HepG2 (cell line): ENCODE results near the gene MAML1. TPM values are rescaled to one million over a fixed set of nuclear protein-coding genes. Genes with fewer than 3 reads are reported as not detected.
A peak's percentile ranks its signal among the peaks of the same experiment; 100 is the strongest.

ENCODE experiments used
- AKAP8 ChIP-seq: sonication (generic); formaldehyde crosslinking; IDR thresholded peaks from 2 replicates; pipeline ENCODE4 v1.5.1; 2020; ENCODE audit warnings: mild to moderate bottlenecking, missing genetic modification reagents
- FOSL1 ChIP-seq: sonication (generic); formaldehyde crosslinking; IDR thresholded peaks from 2 replicates; pipeline ENCODE4 v1.9.0; 2021; ENCODE audit warnings: missing genetic modification reagents, borderline replicate concordance
- KDM5A ChIP-seq: fragments of 200-600 bp; sonication (generic); IDR thresholded peaks from 2 replicates; pipeline ENCODE4 v1.7.0; 2018; ENCODE audit warnings: antibody characterized with exemption, mild to moderate bottlenecking, low read length, borderline replicate concordance
- PITX1 ChIP-seq: sonication (generic); formaldehyde crosslinking; IDR thresholded peaks from 2 replicates; pipeline ENCODE4 v1.5.1; 2020; ENCODE audit warnings: mild to moderate bottlenecking, missing genetic modification reagents
- REL ChIP-seq: sonication (generic); formaldehyde crosslinking; conservative IDR thresholded peaks from 2 replicates; pipeline ENCODE4 v1.8.0; 2022; ENCODE audit warnings: mild to moderate bottlenecking, missing genetic modification reagents, moderate library complexity
- RXRA ChIP-seq: sonication (generic); formaldehyde crosslinking; IDR thresholded peaks from 2 replicates; pipeline ENCODE4 v1.5.1; 2020; ENCODE audit warnings: missing genetic modification reagents
- XBP1 ChIP-seq: sonication (generic); formaldehyde crosslinking; IDR thresholded peaks from 2 replicates; pipeline ENCODE4 v1.5.0; 2020; ENCODE audit warnings: missing genetic modification reagents
- ZNF326 ChIP-seq: sonication (generic); formaldehyde crosslinking; IDR thresholded peaks from 2 replicates; pipeline ENCODE4 v1.4.0; 2020; ENCODE audit warnings: missing genetic modification reagents, borderline replicate concordance
- ZNF678 ChIP-seq: sonication (generic); formaldehyde crosslinking; IDR thresholded peaks from 2 replicates; pipeline ENCODE4 v1.4.0; 2020; ENCODE audit warnings: mild to moderate bottlenecking, missing genetic modification reagents
- ZSCAN20 ChIP-seq: sonication (generic); formaldehyde crosslinking; IDR thresholded peaks from 2 replicates; pipeline ENCODE4 v1.4.0; 2020; ENCODE audit warnings: missing genetic modification reagents, mild to moderate bottlenecking, borderline replicate concordance
- polyA plus RNA-seq, 8 experiments: library from polyadenylated mRNA; depleted of rRNA in 3 of 8; stranded (reverse) in 7 of 8; unstranded in 1 of 8; fragments of >200 nt; fragmentation: Illumina TruSeq in 4 of 8; extraction: Trizol in 4 of 8; gene quantifications; 2 replicates each; pipeline versions ENCODE4 v1.2.1 to v1.2.3, GENCODE V29; 2011 to 2016; ENCODE audit warnings: low read depth in 4 of 8, missing spikeins in 1 of 8, mixed read lengths in 1 of 8; ENCODE audit not compliant: insufficient read depth in 1 of 8
- total RNA-seq, 5 experiments: library from RNA; depleted of rRNA; stranded (reverse); fragments of >200 nt; fragmentation: Illumina TruSeq; extraction: Trizol; gene quantifications; 2 replicates each; pipeline ENCODE4 v1.2.3, GENCODE V29; 2016; ENCODE audit warnings: low read depth in 1 of 5
- TF ChIP-seq, protein P1 (sequence below): IDR thresholded peaks from 2 replicates; pipeline ENCODE4 v1.6.1; 2016; ENCODE audit warnings: low read depth, missing genetic modification reagents, missing compliant biosample characterization
- TF ChIP-seq, protein P2 (sequence below): sonication (generic); formaldehyde crosslinking; IDR thresholded peaks from 2 replicates; pipeline ENCODE4 v1.8.1; 2023; ENCODE audit warnings: mild to moderate bottlenecking, moderate library complexity, missing genetic modification reagents
- TF ChIP-seq, protein P3 (sequence below): IDR thresholded peaks from 2 replicates; pipeline ENCODE4 v1.6.1; 2016; ENCODE audit warnings: missing genetic modification reagents, missing compliant biosample characterization
- TF ChIP-seq, protein P4 (sequence below): sonication (generic); IDR thresholded peaks from 2 replicates; pipeline ENCODE4 v1.6.1; 2016; ENCODE audit warnings: low read depth, borderline replicate concordance
- TF ChIP-seq, protein P5 (sequence below): sonication (generic); formaldehyde crosslinking; IDR thresholded peaks from 2 replicates; pipeline ENCODE4 v1.5.0; 2020; ENCODE audit warnings: missing genetic modification reagents
- TF ChIP-seq, protein P6 (sequence below): sonication (generic); formaldehyde crosslinking; IDR thresholded peaks from 2 replicates; pipeline ENCODE4 v1.9.0; 2022; ENCODE audit warnings: missing genetic modification reagents, mild to moderate bottlenecking, borderline replicate concordance
- TF ChIP-seq, protein P7 (sequence below): sonication (generic); formaldehyde crosslinking; IDR thresholded peaks from 2 replicates; pipeline ENCODE4 v1.4.0; 2020; ENCODE audit warnings: mild to moderate bottlenecking, missing genetic modification reagents

Gene MAML1
- total and polyA plus RNA-seq, 2 of the 13 experiments (the other 11 are each of a cell fraction or from before 2014, with no cell fraction given) = 10.0 to 10.8 TPM

DNA sequence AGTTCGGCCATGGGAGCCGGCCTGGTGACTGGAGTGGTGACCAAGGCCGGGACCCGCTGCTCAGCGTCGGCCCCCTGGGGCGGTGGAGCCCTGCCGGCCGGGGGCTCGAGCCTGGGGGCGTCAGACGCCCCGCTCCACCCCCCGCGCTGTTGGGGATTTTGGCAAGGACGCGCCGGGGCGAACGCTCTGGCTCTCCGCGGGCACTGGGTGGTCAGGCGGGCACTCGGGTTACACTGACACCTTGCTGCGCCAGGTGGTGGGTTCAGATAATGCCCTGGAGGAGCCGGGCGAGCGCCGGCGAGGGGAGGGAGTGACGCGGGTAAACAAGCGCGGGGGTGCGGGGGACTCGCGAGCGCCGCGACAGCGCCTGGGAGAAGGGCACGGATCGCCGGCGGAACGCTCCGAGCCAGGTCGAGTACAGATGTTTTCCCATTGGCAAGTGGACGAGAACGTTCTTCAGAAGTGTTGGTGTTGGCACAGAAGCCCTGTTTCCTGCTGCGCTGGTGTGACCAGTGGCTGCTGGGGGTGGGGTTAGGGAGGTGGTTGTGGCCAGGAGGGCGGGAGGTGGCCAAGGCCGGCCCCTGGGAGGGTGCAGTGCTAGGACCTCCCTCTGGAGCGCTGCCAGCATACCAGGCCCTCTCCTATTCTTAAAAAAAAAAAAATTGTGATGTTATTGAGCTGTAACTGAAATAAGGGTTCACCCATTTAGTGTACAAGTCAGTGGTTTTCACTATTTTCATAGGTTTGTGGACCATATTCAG lies 88.9 kb downstream of the MAML1 start (continued):
- TF ChIP-seq, protein P1, sequence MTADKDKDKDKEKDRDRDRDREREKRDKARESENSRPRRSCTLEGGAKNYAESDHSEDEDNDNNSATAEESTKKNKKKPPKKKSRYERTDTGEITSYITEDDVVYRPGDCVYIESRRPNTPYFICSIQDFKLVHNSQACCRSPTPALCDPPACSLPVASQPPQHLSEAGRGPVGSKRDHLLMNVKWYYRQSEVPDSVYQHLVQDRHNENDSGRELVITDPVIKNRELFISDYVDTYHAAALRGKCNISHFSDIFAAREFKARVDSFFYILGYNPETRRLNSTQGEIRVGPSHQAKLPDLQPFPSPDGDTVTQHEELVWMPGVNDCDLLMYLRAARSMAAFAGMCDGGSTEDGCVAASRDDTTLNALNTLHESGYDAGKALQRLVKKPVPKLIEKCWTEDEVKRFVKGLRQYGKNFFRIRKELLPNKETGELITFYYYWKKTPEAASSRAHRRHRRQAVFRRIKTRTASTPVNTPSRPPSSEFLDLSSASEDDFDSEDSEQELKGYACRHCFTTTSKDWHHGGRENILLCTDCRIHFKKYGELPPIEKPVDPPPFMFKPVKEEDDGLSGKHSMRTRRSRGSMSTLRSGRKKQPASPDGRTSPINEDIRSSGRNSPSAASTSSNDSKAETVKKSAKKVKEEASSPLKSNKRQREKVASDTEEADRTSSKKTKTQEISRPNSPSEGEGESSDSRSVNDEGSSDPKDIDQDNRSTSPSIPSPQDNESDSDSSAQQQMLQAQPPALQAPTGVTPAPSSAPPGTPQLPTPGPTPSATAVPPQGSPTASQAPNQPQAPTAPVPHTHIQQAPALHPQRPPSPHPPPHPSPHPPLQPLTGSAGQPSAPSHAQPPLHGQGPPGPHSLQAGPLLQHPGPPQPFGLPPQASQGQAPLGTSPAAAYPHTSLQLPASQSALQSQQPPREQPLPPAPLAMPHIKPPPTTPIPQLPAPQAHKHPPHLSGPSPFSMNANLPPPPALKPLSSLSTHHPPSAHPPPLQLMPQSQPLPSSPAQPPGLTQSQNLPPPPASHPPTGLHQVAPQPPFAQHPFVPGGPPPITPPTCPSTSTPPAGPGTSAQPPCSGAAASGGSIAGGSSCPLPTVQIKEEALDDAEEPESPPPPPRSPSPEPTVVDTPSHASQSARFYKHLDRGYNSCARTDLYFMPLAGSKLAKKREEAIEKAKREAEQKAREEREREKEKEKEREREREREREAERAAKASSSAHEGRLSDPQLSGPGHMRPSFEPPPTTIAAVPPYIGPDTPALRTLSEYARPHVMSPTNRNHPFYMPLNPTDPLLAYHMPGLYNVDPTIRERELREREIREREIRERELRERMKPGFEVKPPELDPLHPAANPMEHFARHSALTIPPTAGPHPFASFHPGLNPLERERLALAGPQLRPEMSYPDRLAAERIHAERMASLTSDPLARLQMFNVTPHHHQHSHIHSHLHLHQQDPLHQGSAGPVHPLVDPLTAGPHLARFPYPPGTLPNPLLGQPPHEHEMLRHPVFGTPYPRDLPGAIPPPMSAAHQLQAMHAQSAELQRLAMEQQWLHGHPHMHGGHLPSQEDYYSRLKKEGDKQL (CRISPR knock-in tag) = no peak
- TF ChIP-seq FOSL1 = no peak
- TF ChIP-seq ZNF678 = no peak
- TF ChIP-seq RXRA (CRISPR knock-in tag) = peak; percentile 41; the same call in 1 of the 2 replicates
- TF ChIP-seq XBP1 (CRISPR knock-in tag) = no peak
- no peak for TF ChIP-seq ZSCAN20
- TF ChIP-seq PITX1 (CRISPR knock-in tag) = no peak; the same call in 1 of the 2 replicates
- peak; percentile 87; the same call in 1 of the 2 replicates for TF ChIP-seq AKAP8 (CRISPR knock-in tag)
- TF ChIP-seq, protein P2, sequence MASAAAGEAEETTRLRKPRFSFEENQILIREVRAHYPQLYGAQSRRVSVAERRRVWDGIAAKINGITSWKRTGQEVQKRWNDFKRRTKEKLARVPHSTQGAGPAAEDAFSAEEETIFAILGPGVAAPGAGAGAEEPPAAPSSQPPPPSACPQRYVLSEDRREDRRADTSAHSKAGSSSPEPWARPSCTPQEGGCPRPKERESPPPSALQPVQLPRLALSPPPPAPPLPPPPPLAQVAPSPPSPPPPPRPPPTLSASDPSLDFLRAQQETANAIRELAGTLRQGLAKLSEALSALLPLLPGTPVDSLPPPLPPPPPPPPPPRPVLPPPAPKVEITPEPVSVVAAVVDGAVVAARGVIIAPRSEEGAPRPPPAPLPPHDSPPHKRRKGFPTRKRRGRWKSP (CRISPR knock-in tag) = no peak; the same call in 1 of the 2 replicates
- TF ChIP-seq, protein P3, sequence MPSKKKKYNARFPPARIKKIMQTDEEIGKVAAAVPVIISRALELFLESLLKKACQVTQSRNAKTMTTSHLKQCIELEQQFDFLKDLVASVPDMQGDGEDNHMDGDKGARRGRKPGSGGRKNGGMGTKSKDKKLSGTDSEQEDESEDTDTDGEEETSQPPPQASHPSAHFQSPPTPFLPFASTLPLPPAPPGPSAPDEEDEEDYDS (CRISPR knock-in tag) = peak; percentile 93
- TF ChIP-seq, protein P4, sequence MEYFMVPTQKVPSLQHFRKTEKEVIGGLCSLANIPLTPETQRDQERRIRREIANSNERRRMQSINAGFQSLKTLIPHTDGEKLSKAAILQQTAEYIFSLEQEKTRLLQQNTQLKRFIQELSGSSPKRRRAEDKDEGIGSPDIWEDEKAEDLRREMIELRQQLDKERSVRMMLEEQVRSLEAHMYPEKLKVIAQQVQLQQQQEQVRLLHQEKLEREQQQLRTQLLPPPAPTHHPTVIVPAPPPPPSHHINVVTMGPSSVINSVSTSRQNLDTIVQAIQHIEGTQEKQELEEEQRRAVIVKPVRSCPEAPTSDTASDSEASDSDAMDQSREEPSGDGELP = no peak
- TF ChIP-seq, protein P5, sequence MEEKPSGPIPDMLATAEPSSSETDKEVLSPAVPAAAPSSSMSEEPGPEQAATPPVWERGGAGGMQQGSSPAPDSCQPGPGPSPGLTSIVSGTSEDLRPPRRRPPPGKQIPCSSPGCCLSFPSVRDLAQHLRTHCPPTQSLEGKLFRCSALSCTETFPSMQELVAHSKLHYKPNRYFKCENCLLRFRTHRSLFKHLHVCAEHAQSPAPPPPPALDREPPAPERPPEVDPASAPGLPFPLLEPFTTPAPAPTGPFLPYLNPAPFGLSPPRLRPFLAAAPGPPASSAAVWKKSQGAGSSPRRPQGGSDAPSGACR = no peak
- TF ChIP-seq, protein P6, sequence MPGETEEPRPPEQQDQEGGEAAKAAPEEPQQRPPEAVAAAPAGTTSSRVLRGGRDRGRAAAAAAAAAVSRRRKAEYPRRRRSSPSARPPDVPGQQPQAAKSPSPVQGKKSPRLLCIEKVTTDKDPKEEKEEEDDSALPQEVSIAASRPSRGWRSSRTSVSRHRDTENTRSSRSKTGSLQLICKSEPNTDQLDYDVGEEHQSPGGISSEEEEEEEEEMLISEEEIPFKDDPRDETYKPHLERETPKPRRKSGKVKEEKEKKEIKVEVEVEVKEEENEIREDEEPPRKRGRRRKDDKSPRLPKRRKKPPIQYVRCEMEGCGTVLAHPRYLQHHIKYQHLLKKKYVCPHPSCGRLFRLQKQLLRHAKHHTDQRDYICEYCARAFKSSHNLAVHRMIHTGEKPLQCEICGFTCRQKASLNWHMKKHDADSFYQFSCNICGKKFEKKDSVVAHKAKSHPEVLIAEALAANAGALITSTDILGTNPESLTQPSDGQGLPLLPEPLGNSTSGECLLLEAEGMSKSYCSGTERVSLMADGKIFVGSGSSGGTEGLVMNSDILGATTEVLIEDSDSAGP (CRISPR knock-in tag) = no peak
- no peak for TF ChIP-seq REL
- TF ChIP-seq ZNF326 (CRISPR knock-in tag) = no peak
- TF ChIP-seq KDM5A = peak; percentile 64; the same call in 1 of the 2 replicates
- TF ChIP-seq, protein P7, sequence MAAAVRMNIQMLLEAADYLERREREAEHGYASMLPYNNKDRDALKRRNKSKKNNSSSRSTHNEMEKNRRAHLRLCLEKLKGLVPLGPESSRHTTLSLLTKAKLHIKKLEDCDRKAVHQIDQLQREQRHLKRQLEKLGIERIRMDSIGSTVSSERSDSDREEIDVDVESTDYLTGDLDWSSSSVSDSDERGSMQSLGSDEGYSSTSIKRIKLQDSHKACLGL (CRISPR knock-in tag) = 0 out of 2 replicates have a peak, but pooled peaks have one; percentile 27
